Panc1 (cell line): ENCODE data around the gene PRR5.

Experiments
- TF ChIP-seq, protein P1 (sequence below), 2 experiments: IDR thresholded peaks; 2 replicates each; pipeline ENCODE4 v1.6.1; 2011 to 2012; ENCODE audit warnings: low read depth in 2 of 2, control low read depth in 1 of 2, low read length in 1 of 2, mild to moderate bottlenecking in 1 of 2, moderate library complexity in 1 of 2; ENCODE audit not compliant: insufficient read depth in 1 of 2
- TF ChIP-seq, protein P2 (sequence below): fragments of 450-650 bp; IDR thresholded peaks from 2 replicates; pipeline ENCODE4 v1.5.1; 2017; ENCODE audit warnings: mild to moderate bottlenecking

DNA sequence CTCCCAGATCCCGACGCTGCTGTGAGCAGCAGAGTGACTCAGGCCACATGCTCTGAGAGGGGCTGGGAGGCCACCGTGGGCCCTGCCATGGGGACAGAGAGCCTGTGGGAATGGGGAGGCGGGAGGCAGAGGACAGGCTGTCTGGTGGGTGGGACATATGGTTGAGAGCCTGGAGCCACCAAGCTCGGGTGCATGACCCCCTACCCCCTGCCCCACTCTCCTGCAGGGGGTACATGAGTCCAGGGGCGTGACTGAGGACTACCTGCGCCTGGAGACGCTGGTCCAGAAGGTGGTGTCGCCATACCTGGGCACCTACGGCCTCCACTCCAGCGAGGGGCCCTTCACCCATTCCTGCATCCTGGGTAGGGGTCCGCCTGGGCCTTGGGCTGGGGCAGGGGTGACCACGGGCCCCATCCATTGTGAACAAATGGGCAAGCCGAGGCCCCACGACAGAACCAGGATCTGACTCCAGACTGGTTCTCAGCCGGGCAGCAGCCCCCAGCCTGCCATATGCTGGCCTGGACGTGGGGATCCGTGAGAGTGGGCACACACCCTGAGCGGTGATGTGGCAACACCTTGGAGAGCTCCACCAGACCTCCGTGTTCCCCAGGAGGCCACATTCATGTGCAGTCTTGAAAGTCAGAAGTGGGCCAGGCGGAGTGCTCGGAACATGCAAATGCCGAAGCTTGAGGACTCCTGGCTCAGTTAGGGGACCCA is 33.0 kb downstream of the PRR5 start:
- TF ChIP-seq, protein P1, sequence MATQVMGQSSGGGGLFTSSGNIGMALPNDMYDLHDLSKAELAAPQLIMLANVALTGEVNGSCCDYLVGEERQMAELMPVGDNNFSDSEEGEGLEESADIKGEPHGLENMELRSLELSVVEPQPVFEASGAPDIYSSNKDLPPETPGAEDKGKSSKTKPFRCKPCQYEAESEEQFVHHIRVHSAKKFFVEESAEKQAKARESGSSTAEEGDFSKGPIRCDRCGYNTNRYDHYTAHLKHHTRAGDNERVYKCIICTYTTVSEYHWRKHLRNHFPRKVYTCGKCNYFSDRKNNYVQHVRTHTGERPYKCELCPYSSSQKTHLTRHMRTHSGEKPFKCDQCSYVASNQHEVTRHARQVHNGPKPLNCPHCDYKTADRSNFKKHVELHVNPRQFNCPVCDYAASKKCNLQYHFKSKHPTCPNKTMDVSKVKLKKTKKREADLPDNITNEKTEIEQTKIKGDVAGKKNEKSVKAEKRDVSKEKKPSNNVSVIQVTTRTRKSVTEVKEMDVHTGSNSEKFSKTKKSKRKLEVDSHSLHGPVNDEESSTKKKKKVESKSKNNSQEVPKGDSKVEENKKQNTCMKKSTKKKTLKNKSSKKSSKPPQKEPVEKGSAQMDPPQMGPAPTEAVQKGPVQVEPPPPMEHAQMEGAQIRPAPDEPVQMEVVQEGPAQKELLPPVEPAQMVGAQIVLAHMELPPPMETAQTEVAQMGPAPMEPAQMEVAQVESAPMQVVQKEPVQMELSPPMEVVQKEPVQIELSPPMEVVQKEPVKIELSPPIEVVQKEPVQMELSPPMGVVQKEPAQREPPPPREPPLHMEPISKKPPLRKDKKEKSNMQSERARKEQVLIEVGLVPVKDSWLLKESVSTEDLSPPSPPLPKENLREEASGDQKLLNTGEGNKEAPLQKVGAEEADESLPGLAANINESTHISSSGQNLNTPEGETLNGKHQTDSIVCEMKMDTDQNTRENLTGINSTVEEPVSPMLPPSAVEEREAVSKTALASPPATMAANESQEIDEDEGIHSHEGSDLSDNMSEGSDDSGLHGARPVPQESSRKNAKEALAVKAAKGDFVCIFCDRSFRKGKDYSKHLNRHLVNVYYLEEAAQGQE (IDR thresholded peaks at IDR 0.05; ENCODE audit: insufficient read depth in 1 of 2, low read depth in 2 of 2, low read length in 1 of 2) = peak; percentile 24 to 49; a peak in 1 of 4 replicates
- TF ChIP-seq, protein P2, sequence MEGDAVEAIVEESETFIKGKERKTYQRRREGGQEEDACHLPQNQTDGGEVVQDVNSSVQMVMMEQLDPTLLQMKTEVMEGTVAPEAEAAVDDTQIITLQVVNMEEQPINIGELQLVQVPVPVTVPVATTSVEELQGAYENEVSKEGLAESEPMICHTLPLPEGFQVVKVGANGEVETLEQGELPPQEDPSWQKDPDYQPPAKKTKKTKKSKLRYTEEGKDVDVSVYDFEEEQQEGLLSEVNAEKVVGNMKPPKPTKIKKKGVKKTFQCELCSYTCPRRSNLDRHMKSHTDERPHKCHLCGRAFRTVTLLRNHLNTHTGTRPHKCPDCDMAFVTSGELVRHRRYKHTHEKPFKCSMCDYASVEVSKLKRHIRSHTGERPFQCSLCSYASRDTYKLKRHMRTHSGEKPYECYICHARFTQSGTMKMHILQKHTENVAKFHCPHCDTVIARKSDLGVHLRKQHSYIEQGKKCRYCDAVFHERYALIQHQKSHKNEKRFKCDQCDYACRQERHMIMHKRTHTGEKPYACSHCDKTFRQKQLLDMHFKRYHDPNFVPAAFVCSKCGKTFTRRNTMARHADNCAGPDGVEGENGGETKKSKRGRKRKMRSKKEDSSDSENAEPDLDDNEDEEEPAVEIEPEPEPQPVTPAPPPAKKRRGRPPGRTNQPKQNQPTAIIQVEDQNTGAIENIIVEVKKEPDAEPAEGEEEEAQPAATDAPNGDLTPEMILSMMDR = no peak
